ENCODE measurements around the gene FNDC1.

FNDC1 gene

GRCh38 chr6:159169193-159169555 is at the start of gene FNDC1:
Gene FNDC1, plus strand, starts transcription at chr6:159169400. Its CDS starts 197 bp downstream, at chr6:159169597.
- in situ Hi-C loops (cut with MboI; ENCODE audit: low sequenced_read_pairs) = no loop called here

- in situ Hi-C loops (cut with MboI; ENCODE audit: low sequenced_read_pairs) = loop anchor here (25.0 kb wide), 1 partner anchor 907 kb away; no protein-coding TSS in a partner anchor
These were observed 49.4 kb upstream of the FNDC1 start for GRCh38 chr6:159119791-159120190.

- in situ Hi-C loops (cut with MboI; ENCODE audit: low sequenced_read_pairs) = loop anchor here (25.0 kb wide), 1 partner anchor 909 kb away; no protein-coding TSS in a partner anchor
These were observed 47.7 kb upstream of the FNDC1 start for GRCh38 chr6:159121486-159121885.

- in situ Hi-C loops (cut with MboI; ENCODE audit: low sequenced_read_pairs) = loop anchor here (25.0 kb wide), 1 partner anchor 910 kb away; no protein-coding TSS in a partner anchor
These were observed 46.7 kb upstream of the FNDC1 start for GRCh38 chr6:159122453-159122852.

- in situ Hi-C loops (cut with MboI; ENCODE audit: low sequenced_read_pairs) = loop anchor here (25.0 kb wide), 1 partner anchor 912 kb away; no protein-coding TSS in a partner anchor
These were observed 45.4 kb upstream of the FNDC1 start for GRCh38 chr6:159123831-159124230.

GRCh38 chr6:159125014-159125609 is 44.1 kb upstream of the FNDC1 start:
- in situ Hi-C loops (cut with MboI; ENCODE audit: low sequenced_read_pairs) = no loop called here

GRCh38 chr6:159125951-159126352 is 43.2 kb upstream of the FNDC1 start:
- in situ Hi-C loops (cut with MboI; ENCODE audit: low sequenced_read_pairs) = no loop called here

- in situ Hi-C loops (cut with MboI; ENCODE audit: low sequenced_read_pairs) = no loop called here
These were observed 42.6 kb upstream of the FNDC1 start for GRCh38 chr6:159126590-159126989.

- in situ Hi-C loops (cut with MboI; ENCODE audit: low sequenced_read_pairs) = no loop called here
These were observed 41.5 kb upstream of the FNDC1 start for GRCh38 chr6:159127701-159128100.

GRCh38 chr6:159128978-159129377 is 40.2 kb upstream of the FNDC1 start:
- in situ Hi-C loops (cut with MboI; ENCODE audit: low sequenced_read_pairs) = no loop called here

- in situ Hi-C loops (cut with MboI; ENCODE audit: low sequenced_read_pairs) = loop anchor here (10.0 kb wide), 1 partner anchor 426 kb away; no protein-coding TSS in a partner anchor
These were observed 38.4 kb upstream of the FNDC1 start for GRCh38 chr6:159130846-159131245.

- in situ Hi-C loops (cut with MboI; ENCODE audit: low sequenced_read_pairs) = loop anchor here (10.0 kb wide), 1 partner anchor 427 kb away; no protein-coding TSS in a partner anchor
These were observed 37.5 kb upstream of the FNDC1 start for GRCh38 chr6:159131709-159132108.

- in situ Hi-C loops (cut with MboI; ENCODE audit: low sequenced_read_pairs) = loop anchor here (10.0 kb wide), 1 partner anchor 428 kb away; no protein-coding TSS in a partner anchor
These were observed 36.5 kb upstream of the FNDC1 start for GRCh38 chr6:159132664-159133063.

GRCh38 chr6:159134701-159135364 is 34.4 kb upstream of the FNDC1 start:
- in situ Hi-C loops (cut with MboI; ENCODE audit: low sequenced_read_pairs) = loop anchor here (10.0 kb wide), 1 partner anchor 430 kb away; no protein-coding TSS in a partner anchor

- in situ Hi-C loops (cut with MboI; ENCODE audit: low sequenced_read_pairs) = loop anchor here (10.0 kb wide), 1 partner anchor 433 kb away; no protein-coding TSS in a partner anchor
These were observed 31.5 kb upstream of the FNDC1 start for GRCh38 chr6:159137676-159138075.

- in situ Hi-C loops (cut with MboI; ENCODE audit: low sequenced_read_pairs) = no loop called here
These were observed 26.7 kb upstream of the FNDC1 start for GRCh38 chr6:159142531-159142930.

- in situ Hi-C loops (cut with MboI; ENCODE audit: low sequenced_read_pairs) = no loop called here
These were observed 20.6 kb upstream of the FNDC1 start for GRCh38 chr6:159148641-159149040.

- in situ Hi-C loops (cut with MboI; ENCODE audit: low sequenced_read_pairs) = no loop called here
These were observed 19.6 kb upstream of the FNDC1 start for GRCh38 chr6:159149641-159150040.

GRCh38 chr6:159151266-159151855 is 17.8 kb upstream of the FNDC1 start:
- in situ Hi-C loops (cut with MboI; ENCODE audit: low sequenced_read_pairs) = no loop called here

- in situ Hi-C loops (cut with MboI; ENCODE audit: low sequenced_read_pairs) = no loop called here
These were observed 17.2 kb upstream of the FNDC1 start for GRCh38 chr6:159152041-159152440.

- in situ Hi-C loops (cut with MboI; ENCODE audit: low sequenced_read_pairs) = no loop called here
These were observed 16.4 kb upstream of the FNDC1 start for GRCh38 chr6:159152782-159153181.

- in situ Hi-C loops (cut with MboI; ENCODE audit: low sequenced_read_pairs) = no loop called here
These were observed 13.5 kb upstream of the FNDC1 start for GRCh38 chr6:159155679-159156078.

Data from HL-60/S4 (cell line).